ENCODE measurements around the gene SNAP91. TPM values are rescaled to one million over a fixed set of nuclear protein-coding genes. Genes with fewer than 3 reads are reported as not detected.

Gene SNAP91
- total RNA-seq, 1 experiment from 2014 or later: 1.3 TPM

DNA sequence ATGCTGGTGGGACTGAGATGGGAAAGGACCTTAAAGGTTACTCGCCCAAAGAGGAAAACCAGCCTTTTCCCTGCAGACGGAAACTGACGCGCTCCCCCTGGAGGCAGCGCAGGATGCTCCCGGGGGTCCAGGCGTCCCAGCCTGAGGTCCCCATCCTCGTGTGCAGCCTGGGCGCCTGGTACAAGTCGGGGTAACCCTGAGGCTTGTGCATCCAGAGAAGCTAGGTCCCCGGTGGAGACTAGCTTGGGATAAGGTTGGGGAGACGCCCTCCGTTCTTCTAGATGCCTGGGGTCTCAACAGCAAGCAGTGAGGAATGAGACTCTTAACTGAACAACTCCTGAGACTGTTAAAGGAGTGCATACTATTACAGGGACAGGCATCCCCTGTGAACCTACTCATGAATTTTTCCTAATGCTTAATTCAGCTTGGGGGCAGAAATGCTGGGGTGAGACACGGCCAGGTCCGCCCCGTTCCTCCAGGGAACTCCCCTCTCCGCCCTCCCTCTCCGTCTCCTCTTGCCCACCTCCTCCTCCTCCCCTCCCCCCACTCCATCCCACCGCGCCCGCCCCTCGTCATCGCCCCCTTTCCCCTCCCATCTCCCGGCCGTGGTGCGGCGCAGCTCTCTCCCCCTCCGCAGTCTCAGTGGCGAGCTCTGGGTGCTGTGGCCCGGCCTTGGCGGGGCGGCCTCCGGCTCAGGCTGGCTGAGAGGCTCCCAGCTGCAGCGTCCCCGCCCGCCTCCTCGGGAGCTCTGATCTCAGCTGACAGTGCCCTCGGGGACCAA lies 196.8 kb downstream of the SNAP91 start, which contains the start of gene PRSS35:
Gene PRSS35, plus strand, starts transcription at position 634 of the 781 bp plus-strand sequence. CDS start 10,908 bp downstream, outside the sequence.
- no peak within 1 kb of the TSS for H4K91ac ChIP-seq (ENCODE audit: insufficient read length, low read depth, low read length)
- H3K79me1 ChIP-seq (ENCODE audit: insufficient read depth, low read depth, low read length, poor library complexity, severe bottlenecking): no peaks in the 10 kb centered on the region
- TF ChIP-seq, protein P1, sequence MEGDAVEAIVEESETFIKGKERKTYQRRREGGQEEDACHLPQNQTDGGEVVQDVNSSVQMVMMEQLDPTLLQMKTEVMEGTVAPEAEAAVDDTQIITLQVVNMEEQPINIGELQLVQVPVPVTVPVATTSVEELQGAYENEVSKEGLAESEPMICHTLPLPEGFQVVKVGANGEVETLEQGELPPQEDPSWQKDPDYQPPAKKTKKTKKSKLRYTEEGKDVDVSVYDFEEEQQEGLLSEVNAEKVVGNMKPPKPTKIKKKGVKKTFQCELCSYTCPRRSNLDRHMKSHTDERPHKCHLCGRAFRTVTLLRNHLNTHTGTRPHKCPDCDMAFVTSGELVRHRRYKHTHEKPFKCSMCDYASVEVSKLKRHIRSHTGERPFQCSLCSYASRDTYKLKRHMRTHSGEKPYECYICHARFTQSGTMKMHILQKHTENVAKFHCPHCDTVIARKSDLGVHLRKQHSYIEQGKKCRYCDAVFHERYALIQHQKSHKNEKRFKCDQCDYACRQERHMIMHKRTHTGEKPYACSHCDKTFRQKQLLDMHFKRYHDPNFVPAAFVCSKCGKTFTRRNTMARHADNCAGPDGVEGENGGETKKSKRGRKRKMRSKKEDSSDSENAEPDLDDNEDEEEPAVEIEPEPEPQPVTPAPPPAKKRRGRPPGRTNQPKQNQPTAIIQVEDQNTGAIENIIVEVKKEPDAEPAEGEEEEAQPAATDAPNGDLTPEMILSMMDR (conservative IDR thresholded peaks at IDR 0.05): peak; percentile 89
- H3K4me1 ChIP-seq (ENCODE audit: insufficient read depth, low read length): no peaks in the 10 kb centered on the region
- no peaks in the 10 kb centered on the region for H3K27me3 ChIP-seq (ENCODE audit: insufficient read depth, low read length)
- no peak within 1 kb of the TSS for H3K27ac ChIP-seq (ENCODE audit: insufficient read length, low read depth, low read length)
- peaks cover 4% of the 10 kb centered on the region for H3K23me2 ChIP-seq (ENCODE audit: insufficient read length, low read depth, low read length, poor library complexity, severe bottlenecking)
- H3K4me2 ChIP-seq (ENCODE audit: insufficient read depth, insufficient read length, low read length): peak within 1 kb of the TSS; percentile 77
- no peak within 1 kb of the TSS for H3T11ph ChIP-seq (ENCODE audit: low read length)
- no CpG with 5 or more reads among the region's 38 CpGs for WGBS (ENCODE audit: extremely low coverage, insufficient read length, low lambda C conversion rate)
- no peaks in the 10 kb centered on the region; a peak in 1 of 5 replicates for H3K9me3 Mint-ChIP-seq
- H3K4me1 Mint-ChIP-seq: peaks cover 19 to 23% of the 10 kb centered on the region in 2 experiments
- no peaks in the 10 kb centered on the region for H3K9me3 ChIP-seq (ENCODE audit: control insufficient read depth, low read depth, low read length)
- H2BK15ac ChIP-seq (ENCODE audit: low read depth, low read length): no peak within 1 kb of the TSS
- no peak within 1 kb of the TSS for H3K14ac ChIP-seq (ENCODE audit: insufficient read depth, low read length)
- H2BK120ac ChIP-seq (ENCODE audit: low read depth, low read length, poor library complexity, severe bottlenecking): no peak within 1 kb of the TSS
- H3K4me3 Mint-ChIP-seq: peak within 1 kb of the TSS; percentile 79 to 87
- H3K4ac ChIP-seq (ENCODE audit: low read depth, low read length): no peak within 1 kb of the TSS
- peak; percentile 91 for DNase-seq
- peak within 1 kb of the TSS in 2 of 3 experiments; percentile 59 to 74; a peak in 4 of 7 replicates for H3K27ac Mint-ChIP-seq
- H2AFZ ChIP-seq (ENCODE audit: low read length): peak within 1 kb of the TSS; percentile 79
- no peaks in the 10 kb centered on the region; a peak in 1 of 7 replicates for H3K36me3 Mint-ChIP-seq (ENCODE audit: insufficient read depth in 1 of 3, low read depth in 3 of 3)
- H2AK5ac ChIP-seq (ENCODE audit: insufficient read length, low read length): no peak within 1 kb of the TSS
- H3K79me2 ChIP-seq (ENCODE audit: insufficient read depth, low read length): no peaks in the 10 kb centered on the region
- no peak within 1 kb of the TSS for H3K23ac ChIP-seq (ENCODE audit: insufficient read length, low read depth, low read length)
- H2BK5ac ChIP-seq (ENCODE audit: insufficient read length, low read length): no peak within 1 kb of the TSS
- H3K9ac ChIP-seq (ENCODE audit: extremely low read depth, insufficient read length, low read length): peak within 1 kb of the TSS; percentile 10
- no peak within 1 kb of the TSS for H4K5ac ChIP-seq (ENCODE audit: insufficient read length, low read depth, low read length)
- H2BK12ac ChIP-seq (ENCODE audit: insufficient read length, low read depth, low read length): no peak within 1 kb of the TSS
- H2BK20ac ChIP-seq (ENCODE audit: low read depth, low read length, poor library complexity, severe bottlenecking): no peak within 1 kb of the TSS
- no peaks in the 10 kb centered on the region for H4K20me1 ChIP-seq (ENCODE audit: control insufficient read depth, insufficient read depth, insufficient read length)
- H3K18ac ChIP-seq (ENCODE audit: insufficient read length, low read depth, low read length): no peak within 1 kb of the TSS
- H3K27me3 Mint-ChIP-seq (ENCODE audit: low read depth): peaks cover 7% of the 10 kb centered on the region
- H4K8ac ChIP-seq (replicated peaks; ENCODE audit: insufficient read length, low read depth, low read length): no peak within 1 kb of the TSS
- no peak within 1 kb of the TSS for H3K56ac ChIP-seq (ENCODE audit: insufficient read length, low read depth, low read length)
